H9 (cell line): Measurements from ENCODE around the gene MYH16. TPM values are rescaled to one million over a fixed set of nuclear protein-coding genes. Genes with fewer than 3 reads are reported as not detected.
"Not testable (repeated sequence)": the region's sequence is repeated elsewhere in the genome, so short reads cannot be mapped to it uniquely, and the experiment has no call there.

Experiments used
- DNase-seq: peaks from one replicate; pipeline ENCODE4 v3.0.0-alpha.2; 2017
- H2AFZ ChIP-seq: one replicate; pipeline ENCODE4 v1.6.1; 2013; ENCODE audit warnings: mild to moderate bottlenecking, low read length, control low read depth, moderate library complexity
- H2AK5ac ChIP-seq: 2 replicates; pipeline ENCODE4 v1.6.1; 2013; ENCODE audit warnings: low read length, control low read depth, mixed read lengths; ENCODE audit not compliant: insufficient read length
- H2BK120ac ChIP-seq: one replicate; pipeline ENCODE4 v1.6.1; 2013; ENCODE audit warnings: low read depth, mild to moderate bottlenecking, low read length, control low read depth, inconsistent platforms; ENCODE audit not compliant: poor library complexity, severe bottlenecking
- H2BK12ac ChIP-seq: 2 replicates; pipeline ENCODE4 v1.6.1; 2013; ENCODE audit warnings: low read length, control low read depth, mixed read lengths, low read depth; ENCODE audit not compliant: insufficient read length
- H2BK15ac ChIP-seq: 2 replicates; pipeline ENCODE4 v1.6.1; 2013; ENCODE audit warnings: low read depth, low read length, control low read depth
- H2BK20ac ChIP-seq: one replicate; pipeline ENCODE4 v1.6.1; 2013; ENCODE audit warnings: low read depth, mild to moderate bottlenecking, low read length, control low read depth, inconsistent platforms; ENCODE audit not compliant: poor library complexity, severe bottlenecking
- H2BK5ac ChIP-seq: 2 replicates; pipeline ENCODE4 v1.6.1; 2013; ENCODE audit warnings: low read length, control low read depth, mixed read lengths; ENCODE audit not compliant: insufficient read length
- H3K14ac ChIP-seq: 2 replicates; pipeline ENCODE4 v1.6.1; 2013; ENCODE audit warnings: low read length, control low read depth; ENCODE audit not compliant: insufficient read depth
- H3K18ac ChIP-seq: 2 replicates; pipeline ENCODE4 v1.6.1; 2013; ENCODE audit warnings: low read depth, mild to moderate bottlenecking, mixed read lengths, low read length, control low read depth; ENCODE audit not compliant: insufficient read length
- H3K23ac ChIP-seq: 2 replicates; pipeline ENCODE4 v1.6.1; 2013; ENCODE audit warnings: low read length, control low read depth, mixed read lengths, low read depth; ENCODE audit not compliant: insufficient read length
- H3K23me2 ChIP-seq: 2 replicates; pipeline ENCODE4 v1.6.1; 2013; ENCODE audit warnings: low read depth, mild to moderate bottlenecking, mixed read lengths, low read length, control low read depth; ENCODE audit not compliant: insufficient read length, poor library complexity, severe bottlenecking
- H3K27ac ChIP-seq: 2 replicates; pipeline ENCODE4 v1.5.1; 2013; ENCODE audit warnings: low read length, control low read depth, mixed read lengths, low read depth; ENCODE audit not compliant: insufficient read length
- H3K27me3 ChIP-seq: 2 replicates; pipeline ENCODE4 v1.6.1; 2013; ENCODE audit warnings: low read length, control low read depth, inconsistent platforms; ENCODE audit not compliant: insufficient read depth
- H3K4ac ChIP-seq: 2 replicates; pipeline ENCODE4 v1.6.1; 2013; ENCODE audit warnings: low read depth, mild to moderate bottlenecking, control low read depth, inconsistent platforms, low read length, moderate library complexity
- H3K4me1 ChIP-seq: 2 replicates; pipeline ENCODE4 v1.6.1; 2013; ENCODE audit warnings: low read length, control low read depth, inconsistent platforms; ENCODE audit not compliant: insufficient read depth
- H3K4me2 ChIP-seq: 2 replicates; pipeline ENCODE4 v1.6.1; 2013; ENCODE audit warnings: low read length, control low read depth, mixed read lengths; ENCODE audit not compliant: insufficient read length, insufficient read depth
- H3K56ac ChIP-seq: 2 replicates; pipeline ENCODE4 v1.6.1; 2013; ENCODE audit warnings: low read depth, mild to moderate bottlenecking, mixed read lengths, low read length, control low read depth; ENCODE audit not compliant: insufficient read length
- H3K79me1 ChIP-seq: 2 replicates; pipeline ENCODE4 v1.6.1; 2013; ENCODE audit warnings: low read depth, mild to moderate bottlenecking, moderate library complexity, low read length, control low read depth, inconsistent platforms; ENCODE audit not compliant: insufficient read depth, poor library complexity, severe bottlenecking
- H3K79me2 ChIP-seq: 2 replicates; pipeline ENCODE4 v1.6.1; 2013; ENCODE audit warnings: low read length, control low read depth, inconsistent platforms; ENCODE audit not compliant: insufficient read depth
- H3K9ac ChIP-seq: 2 replicates; pipeline ENCODE4 v1.6.1; 2013; ENCODE audit warnings: low read length, control low read depth, mixed read lengths; ENCODE audit not compliant: insufficient read length; ENCODE audit errors: extremely low read depth
- H3K9me3 ChIP-seq: one replicate; pipeline ENCODE4 v1.6.1; 2013; ENCODE audit warnings: low read depth, low read length, inconsistent platforms; ENCODE audit not compliant: control insufficient read depth
- H3T11ph ChIP-seq: one replicate; pipeline ENCODE4 v1.6.1; 2013; ENCODE audit warnings: mild to moderate bottlenecking, low read length, control low read depth, inconsistent platforms
- H4K20me1 ChIP-seq: one replicate; pipeline ENCODE4 v1.6.1; 2013; ENCODE audit not compliant: control insufficient read depth, insufficient read length, insufficient read depth
- H4K5ac ChIP-seq: 2 replicates; pipeline ENCODE4 v1.6.1; 2013; ENCODE audit warnings: low read depth, mild to moderate bottlenecking, mixed read lengths, low read length, control low read depth; ENCODE audit not compliant: insufficient read length
- H4K8ac ChIP-seq: replicated peaks from 2 replicates; pipeline ENCODE4 v1.6.1; 2013; ENCODE audit warnings: low read length, control low read depth, mixed read lengths, low read depth; ENCODE audit not compliant: insufficient read length
- H4K91ac ChIP-seq: 2 replicates; pipeline ENCODE4 v1.6.1; 2013; ENCODE audit warnings: low read depth, mild to moderate bottlenecking, moderate library complexity, mixed read lengths, low read length, control low read depth; ENCODE audit not compliant: insufficient read length
- H3K27ac Mint-ChIP-seq, 3 experiments: 2 replicates in 2 of 3; 3 replicates in 1 of 3; pipeline ENCODE4 v1.8.0; 2020 to 2021; ENCODE audit warnings: mixed read lengths in 3 of 3, mild to moderate bottlenecking in 1 of 3, moderate library complexity in 1 of 3
- H3K27me3 Mint-ChIP-seq: 2 replicates; pipeline ENCODE4 v1.8.0; 2021; ENCODE audit warnings: low read depth, mild to moderate bottlenecking, moderate library complexity, mixed read lengths
- H3K36me3 Mint-ChIP-seq, 3 experiments: 2 replicates in 2 of 3; 3 replicates in 1 of 3; pipeline ENCODE4 v1.8.0; 2020 to 2021; ENCODE audit warnings: low read depth in 3 of 3, mixed read lengths in 3 of 3; ENCODE audit not compliant: insufficient read depth in 1 of 3
- H3K4me1 Mint-ChIP-seq, 2 experiments: 2 replicates each; pipeline ENCODE4 v1.8.0; 2020; ENCODE audit warnings: mixed read lengths in 2 of 2
- H3K4me3 Mint-ChIP-seq, 2 experiments: 2 replicates in 1 of 2; 3 replicates in 1 of 2; pipeline ENCODE4 v1.8.0; 2020 to 2021; ENCODE audit warnings: mild to moderate bottlenecking in 2 of 2, mixed read lengths in 2 of 2, moderate library complexity in 1 of 2
- H3K9me3 Mint-ChIP-seq, 2 experiments: 2 replicates in 1 of 2; 3 replicates in 1 of 2; pipeline ENCODE4 v1.8.0; 2020; ENCODE audit warnings: mild to moderate bottlenecking in 2 of 2, mixed read lengths in 2 of 2, moderate library complexity in 1 of 2
- WGBS: extraction: QIAGEN DNeasy Blood & Tissue Kit; methylation state at CpG from one replicate; pipeline ENCODE4 v1.1.7; 2013; ENCODE audit warnings: missing lambda C conversion rate, low lambda C conversion rate, mixed read lengths; ENCODE audit not compliant: insufficient read length; ENCODE audit errors: extremely low coverage; 5-methylcytosine and 5-hydroxymethylcytosine counted together
- total RNA-seq: library from RNA; stranded (reverse); gene quantifications from 2 replicates; pipeline ENCODE4 v1.2.1, GENCODE V29; 2021
- TF ChIP-seq, protein P1 (sequence below): fragments of 200-600 bp; sonication (generic); conservative IDR thresholded peaks from 3 replicates; pipeline ENCODE4 v1.8.0; 2021; ENCODE audit warnings: antibody characterized with exemption, mild to moderate bottlenecking

Gene MYH16
- total RNA-seq, 1 experiment from 2014 or later, result not detected

DNA sequence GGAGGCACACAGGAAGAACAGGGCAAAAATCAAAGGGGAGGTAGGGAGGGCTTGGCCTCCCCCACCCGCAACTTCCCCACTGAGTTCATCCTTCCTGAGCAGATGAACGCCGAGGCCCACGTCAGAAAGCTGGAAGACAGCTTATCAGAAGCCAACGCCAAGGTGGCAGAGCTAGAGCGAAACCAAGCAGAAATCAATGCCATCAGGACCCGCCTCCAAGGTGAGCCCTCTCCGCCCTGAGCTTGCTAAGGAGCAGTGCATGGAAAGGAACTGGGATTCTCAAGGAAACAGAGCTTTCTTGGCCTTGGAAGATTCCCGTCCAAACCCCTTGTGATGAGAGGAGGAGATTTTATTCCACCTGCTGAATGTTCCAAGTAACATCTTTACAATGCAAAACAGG lies 16.5 kb downstream of the MYH16 start:
- Histone ChIP-seq H3T11ph (no peak overlapping the region), H3K27ac (no peak overlapping the region), H4K20me1 (no peaks in the 10 kb centered on the region), H2BK12ac (no peak overlapping the region), H3K56ac (no peak overlapping the region), H3K79me1 (no peaks in the 10 kb centered on the region), H3K79me2 (no peaks in the 10 kb centered on the region), H4K5ac (no peak overlapping the region), H2BK20ac (no peak overlapping the region), H3K4me1 (no peaks in the 10 kb centered on the region; the same call in 1 of the 2 replicates), H2AK5ac (no peak overlapping the region), H3K4ac (no peak overlapping the region), H4K91ac (no peak overlapping the region), H3K18ac (no peak overlapping the region), H3K27me3 (no peaks in the 10 kb centered on the region), H3K23ac (no peak overlapping the region), H3K4me2 (no peak overlapping the region), H2BK5ac (no peak overlapping the region), H3K9ac (no peak overlapping the region), H3K9me3 (no peaks in the 10 kb centered on the region), H3K23me2 (no peaks in the 10 kb centered on the region), H2BK120ac (no peak overlapping the region), H3K14ac (peak overlapping the region; percentile 45; the same call in 1 of the 2 replicates), H4K8ac (no peak overlapping the region), H2AFZ (no peak overlapping the region), H2BK15ac (no peak overlapping the region)
- Mint-ChIP-seq H3K36me3 (no peaks in the 10 kb centered on the region), H3K27ac (peak overlapping the region in 1 of 3 experiments; percentile 65; a peak in 3 of 7 replicates), H3K4me3 (no peak overlapping the region), H3K9me3 (no peaks in the 10 kb centered on the region), H3K27me3 (no peaks in the 10 kb centered on the region), H3K4me1 (peaks cover 6% of the 10 kb centered on the region in 2 experiments)
- WGBS, result no CpG with 5 or more reads among the region's 9 CpGs
- TF ChIP-seq, protein P1, sequence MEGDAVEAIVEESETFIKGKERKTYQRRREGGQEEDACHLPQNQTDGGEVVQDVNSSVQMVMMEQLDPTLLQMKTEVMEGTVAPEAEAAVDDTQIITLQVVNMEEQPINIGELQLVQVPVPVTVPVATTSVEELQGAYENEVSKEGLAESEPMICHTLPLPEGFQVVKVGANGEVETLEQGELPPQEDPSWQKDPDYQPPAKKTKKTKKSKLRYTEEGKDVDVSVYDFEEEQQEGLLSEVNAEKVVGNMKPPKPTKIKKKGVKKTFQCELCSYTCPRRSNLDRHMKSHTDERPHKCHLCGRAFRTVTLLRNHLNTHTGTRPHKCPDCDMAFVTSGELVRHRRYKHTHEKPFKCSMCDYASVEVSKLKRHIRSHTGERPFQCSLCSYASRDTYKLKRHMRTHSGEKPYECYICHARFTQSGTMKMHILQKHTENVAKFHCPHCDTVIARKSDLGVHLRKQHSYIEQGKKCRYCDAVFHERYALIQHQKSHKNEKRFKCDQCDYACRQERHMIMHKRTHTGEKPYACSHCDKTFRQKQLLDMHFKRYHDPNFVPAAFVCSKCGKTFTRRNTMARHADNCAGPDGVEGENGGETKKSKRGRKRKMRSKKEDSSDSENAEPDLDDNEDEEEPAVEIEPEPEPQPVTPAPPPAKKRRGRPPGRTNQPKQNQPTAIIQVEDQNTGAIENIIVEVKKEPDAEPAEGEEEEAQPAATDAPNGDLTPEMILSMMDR, result no peak
- DNase-seq, result no peak

DNA sequence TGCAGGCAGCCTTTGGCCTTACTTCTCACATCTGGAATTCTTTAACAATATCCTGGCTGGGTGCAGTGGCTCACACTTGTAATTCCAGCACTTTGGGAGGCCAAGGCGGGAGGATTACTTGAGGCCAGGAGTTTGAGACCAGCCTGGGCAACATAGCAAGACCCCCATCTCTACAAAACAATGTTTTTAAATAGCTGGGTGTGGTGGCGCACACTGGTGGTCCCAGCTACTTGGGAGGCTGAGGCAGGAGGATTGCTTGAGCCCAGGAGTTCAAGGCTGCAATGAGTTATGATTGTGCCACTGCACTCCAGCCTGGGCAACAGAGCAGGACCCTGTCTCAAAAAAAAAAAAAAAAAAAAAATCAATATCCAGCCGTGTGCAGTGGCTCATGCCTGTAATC lies 17.5 kb downstream of the MYH16 start:
- not testable (repeated sequence) for H3K14ac ChIP-seq, H2AFZ ChIP-seq, H3K9me3 Mint-ChIP-seq, H3K4me1 ChIP-seq, H4K20me1 ChIP-seq, H3K79me1 ChIP-seq, H3K23me2 ChIP-seq, H3K4me1 Mint-ChIP-seq, H3K56ac ChIP-seq, H3K4me2 ChIP-seq, H2BK15ac ChIP-seq, H3K23ac ChIP-seq, H3K27me3 ChIP-seq, H2BK12ac ChIP-seq, H3K9ac ChIP-seq, H2BK120ac ChIP-seq, H3K27ac ChIP-seq, H3K27me3 Mint-ChIP-seq, H3K18ac ChIP-seq, H3K4ac ChIP-seq, H3T11ph ChIP-seq, H3K4me3 Mint-ChIP-seq, H4K8ac ChIP-seq, H2BK20ac ChIP-seq, H2BK5ac ChIP-seq, H4K5ac ChIP-seq, H3K79me2 ChIP-seq, H3K9me3 ChIP-seq, H3K27ac Mint-ChIP-seq, H3K36me3 Mint-ChIP-seq, DNase-seq, H2AK5ac ChIP-seq, H4K91ac ChIP-seq
- no CpG with 5 or more reads among the region's 3 CpGs for WGBS
